ENCODE data around the gene ZGPAT.

The ZGPAT gene

DNA sequence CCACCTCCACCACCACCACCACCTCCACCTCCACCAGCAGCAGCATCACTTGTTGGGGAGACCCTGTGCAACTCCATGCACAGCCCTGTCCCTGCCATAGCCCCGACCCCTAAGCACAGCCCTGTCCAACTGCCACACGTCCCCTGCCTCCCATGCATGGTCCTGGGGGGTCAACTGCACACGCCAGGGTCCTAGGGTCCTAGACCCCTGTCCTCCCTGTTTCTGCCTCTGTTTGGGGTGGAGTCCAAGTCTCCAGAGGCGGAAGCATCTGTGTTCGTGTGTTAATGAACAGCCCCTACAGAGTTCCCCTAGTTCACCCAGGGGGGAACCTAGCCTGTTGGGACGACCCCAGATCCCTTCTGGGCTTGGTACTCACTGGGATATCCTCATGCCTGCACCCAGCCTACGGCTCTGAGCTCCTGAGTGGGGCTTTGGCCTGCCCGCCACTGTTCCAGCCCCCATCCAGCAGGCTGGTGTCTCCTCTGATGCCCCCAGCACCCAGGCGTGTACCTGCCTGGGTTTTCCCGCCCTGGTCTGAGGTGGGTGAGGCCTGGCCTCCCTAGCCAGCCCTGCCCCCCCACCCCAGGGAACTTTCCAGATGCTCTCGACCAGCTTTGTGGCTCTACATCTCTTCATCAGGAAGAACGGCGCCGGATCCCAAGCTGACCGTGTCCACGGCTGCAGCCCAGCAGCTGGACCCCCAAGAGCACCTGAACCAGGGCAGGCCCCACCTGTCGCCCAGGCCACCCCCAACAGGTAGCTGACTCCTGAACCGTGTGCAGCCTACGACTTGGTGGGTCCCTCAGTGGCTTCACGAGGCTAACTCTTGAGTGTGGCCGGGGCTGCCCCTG, 13.9 kb upstream of the ZGPAT start:
- DNase-seq: no peak

DNA sequence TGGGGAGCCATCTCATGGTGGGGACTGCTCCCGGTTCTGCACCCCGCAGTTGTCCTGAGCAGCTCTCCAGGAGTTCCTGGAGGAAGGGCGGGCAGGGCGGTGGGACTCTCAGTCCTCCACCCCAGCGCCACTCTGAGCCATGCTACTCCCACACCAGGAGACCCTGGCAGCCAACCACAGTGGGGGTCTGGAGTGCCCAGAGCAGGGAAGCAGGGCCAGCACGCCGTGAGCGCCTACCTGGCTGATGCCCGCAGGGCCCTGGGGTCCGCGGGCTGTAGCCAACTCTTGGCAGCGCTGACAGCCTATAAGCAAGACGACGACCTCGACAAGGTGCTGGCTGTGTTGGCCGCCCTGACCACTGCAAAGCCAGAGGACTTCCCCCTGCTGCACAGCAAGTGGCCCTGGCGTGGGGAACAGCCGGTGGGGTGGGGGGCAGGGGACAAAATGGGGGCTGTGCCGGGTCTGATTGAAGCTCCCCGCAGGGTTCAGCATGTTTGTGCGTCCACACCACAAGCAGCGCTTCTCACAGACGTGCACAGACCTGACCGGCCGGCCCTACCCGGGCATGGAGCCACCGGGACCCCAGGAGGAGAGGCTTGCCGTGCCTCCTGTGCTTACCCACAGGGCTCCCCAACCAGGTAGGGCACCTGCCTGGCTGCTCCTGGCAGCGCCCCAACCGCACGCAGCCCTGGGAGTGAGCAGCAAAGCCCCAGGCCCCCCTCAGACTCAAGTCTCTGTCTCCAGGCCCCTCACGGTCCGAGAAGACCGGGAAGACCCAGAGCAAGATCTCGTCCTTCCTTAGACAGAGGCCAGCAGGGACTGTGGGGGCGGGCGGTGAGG, 13.0 kb upstream of the ZGPAT start:
- no peak for DNase-seq

DNA sequence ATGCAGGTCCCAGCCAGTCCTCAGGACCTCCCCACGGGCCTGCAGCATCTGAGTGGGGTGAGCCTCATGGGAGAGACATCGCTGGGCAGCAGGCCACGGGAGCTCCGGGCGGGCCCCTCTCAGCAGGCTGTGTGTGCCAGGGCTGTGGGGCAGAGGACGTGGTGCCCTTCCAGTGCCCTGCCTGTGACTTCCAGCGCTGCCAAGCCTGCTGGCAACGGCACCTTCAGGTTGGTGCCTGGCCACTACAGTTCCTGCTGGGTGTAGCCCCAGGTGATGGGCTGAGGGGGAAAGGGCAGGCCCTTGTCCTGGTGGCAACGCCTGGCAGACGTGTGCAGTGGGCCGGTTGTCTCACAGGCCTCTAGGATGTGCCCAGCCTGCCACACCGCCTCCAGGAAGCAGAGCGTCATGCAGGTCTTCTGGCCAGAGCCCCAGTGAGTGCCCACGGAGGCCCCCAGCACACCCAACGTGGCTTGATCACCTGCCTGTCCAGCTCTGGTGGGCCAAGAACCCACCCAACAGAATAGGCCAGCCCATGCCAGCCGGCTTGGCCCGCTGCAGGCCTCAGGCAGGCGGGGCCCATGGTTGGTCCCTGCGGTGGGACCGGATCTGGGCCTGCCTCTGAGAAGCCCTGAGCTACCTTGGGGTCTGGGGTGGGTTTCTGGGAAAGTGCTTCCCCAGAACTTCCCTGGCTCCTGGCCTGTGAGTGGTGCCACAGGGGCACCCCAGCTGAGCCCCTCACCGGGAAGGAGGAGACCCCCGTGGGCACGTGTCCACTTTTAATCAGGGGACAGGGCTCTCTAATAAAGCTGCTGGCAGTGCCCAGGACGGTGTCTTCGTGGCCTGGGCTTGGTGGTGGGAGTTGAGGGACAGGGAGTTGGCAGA, 12.2 kb upstream of the ZGPAT start:
- no peak for DNase-seq

DNA sequence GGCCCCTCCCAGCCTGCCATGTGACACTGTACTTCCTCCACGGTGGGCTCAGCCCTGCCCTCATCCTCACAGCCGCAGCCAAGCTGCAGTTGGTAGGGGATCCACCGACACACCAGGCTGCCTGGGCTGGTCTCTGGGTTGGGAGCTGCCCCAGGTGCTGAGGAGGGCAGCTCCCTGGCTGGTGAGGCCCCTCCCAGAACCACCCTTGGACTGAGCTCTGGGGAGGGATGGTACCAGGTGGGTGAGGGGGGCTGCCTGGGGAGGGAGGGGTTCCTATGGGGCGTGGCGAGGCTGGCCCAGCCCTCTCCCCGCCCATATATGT, 11.6 kb upstream of the ZGPAT start:
- no peak for DNase-seq

DNA sequence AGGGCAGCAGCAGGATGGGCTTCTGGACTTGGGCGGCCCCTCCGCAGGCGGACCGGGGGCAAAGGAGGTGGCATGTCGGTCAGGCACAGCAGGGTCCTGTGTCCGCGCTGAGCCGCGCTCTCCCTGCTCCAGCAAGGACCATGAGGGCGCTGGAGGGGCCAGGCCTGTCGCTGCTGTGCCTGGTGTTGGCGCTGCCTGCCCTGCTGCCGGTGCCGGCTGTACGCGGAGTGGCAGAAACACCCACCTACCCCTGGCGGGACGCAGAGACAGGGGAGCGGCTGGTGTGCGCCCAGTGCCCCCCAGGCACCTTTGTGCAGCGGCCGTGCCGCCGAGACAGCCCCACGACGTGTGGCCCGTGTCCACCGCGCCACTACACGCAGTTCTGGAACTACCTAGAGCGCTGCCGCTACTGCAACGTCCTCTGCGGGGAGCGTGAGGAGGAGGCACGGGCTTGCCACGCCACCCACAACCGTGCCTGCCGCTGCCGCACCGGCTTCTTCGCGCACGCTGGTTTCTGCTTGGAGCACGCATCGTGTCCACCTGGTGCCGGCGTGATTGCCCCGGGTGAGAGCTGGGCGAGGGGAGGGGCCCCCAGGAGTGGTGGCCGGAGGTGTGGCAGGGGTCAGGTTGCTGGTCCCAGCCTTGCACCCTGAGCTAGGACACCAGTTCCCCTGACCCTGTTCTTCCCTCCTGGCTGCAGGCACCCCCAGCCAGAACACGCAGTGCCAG, 11.0 kb upstream of the ZGPAT start, which contains the start of gene TNFRSF6B:
Gene TNFRSF6B (plus strand): TSS at position 25 of the 729 bp plus-strand sequence. CDS start 116 bp downstream, at position 141.
- DNase-seq: no peak

DNA sequence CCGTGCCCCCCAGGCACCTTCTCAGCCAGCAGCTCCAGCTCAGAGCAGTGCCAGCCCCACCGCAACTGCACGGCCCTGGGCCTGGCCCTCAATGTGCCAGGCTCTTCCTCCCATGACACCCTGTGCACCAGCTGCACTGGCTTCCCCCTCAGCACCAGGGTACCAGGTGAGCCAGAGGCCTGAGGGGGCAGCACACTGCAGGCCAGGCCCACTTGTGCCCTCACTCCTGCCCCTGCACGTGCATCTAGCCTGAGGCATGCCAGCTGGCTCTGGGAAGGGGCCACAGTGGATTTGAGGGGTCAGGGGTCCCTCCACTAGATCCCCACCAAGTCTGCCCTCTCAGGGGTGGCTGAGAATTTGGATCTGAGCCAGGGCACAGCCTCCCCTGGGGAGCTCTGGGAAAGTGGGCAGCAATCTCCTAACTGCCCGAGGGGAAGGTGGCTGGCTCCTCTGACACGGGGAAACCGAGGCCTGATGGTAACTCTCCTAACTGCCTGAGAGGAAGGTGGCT, 10.4 kb upstream of the ZGPAT start:
- no peak for DNase-seq

DNA sequence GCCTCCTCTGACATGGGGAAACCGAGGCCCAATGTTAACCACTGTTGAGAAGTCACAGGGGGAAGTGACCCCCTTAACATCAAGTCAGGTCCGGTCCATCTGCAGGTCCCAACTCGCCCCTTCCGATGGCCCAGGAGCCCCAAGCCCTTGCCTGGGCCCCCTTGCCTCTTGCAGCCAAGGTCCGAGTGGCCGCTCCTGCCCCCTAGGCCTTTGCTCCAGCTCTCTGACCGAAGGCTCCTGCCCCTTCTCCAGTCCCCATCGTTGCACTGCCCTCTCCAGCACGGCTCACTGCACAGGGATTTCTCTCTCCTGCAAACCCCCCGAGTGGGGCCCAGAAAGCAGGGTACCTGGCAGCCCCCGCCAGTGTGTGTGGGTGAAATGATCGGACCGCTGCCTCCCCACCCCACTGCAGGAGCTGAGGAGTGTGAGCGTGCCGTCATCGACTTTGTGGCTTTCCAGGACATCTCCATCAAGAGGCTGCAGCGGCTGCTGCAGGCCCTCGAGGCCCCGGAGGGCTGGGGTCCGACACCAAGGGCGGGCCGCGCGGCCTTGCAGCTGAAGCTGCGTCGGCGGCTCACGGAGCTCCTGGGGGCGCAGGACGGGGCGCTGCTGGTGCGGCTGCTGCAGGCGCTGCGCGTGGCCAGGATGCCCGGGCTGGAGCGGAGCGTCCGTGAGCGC, 9.8 kb upstream of the ZGPAT start:
- DNase-seq: no peak

DNA sequence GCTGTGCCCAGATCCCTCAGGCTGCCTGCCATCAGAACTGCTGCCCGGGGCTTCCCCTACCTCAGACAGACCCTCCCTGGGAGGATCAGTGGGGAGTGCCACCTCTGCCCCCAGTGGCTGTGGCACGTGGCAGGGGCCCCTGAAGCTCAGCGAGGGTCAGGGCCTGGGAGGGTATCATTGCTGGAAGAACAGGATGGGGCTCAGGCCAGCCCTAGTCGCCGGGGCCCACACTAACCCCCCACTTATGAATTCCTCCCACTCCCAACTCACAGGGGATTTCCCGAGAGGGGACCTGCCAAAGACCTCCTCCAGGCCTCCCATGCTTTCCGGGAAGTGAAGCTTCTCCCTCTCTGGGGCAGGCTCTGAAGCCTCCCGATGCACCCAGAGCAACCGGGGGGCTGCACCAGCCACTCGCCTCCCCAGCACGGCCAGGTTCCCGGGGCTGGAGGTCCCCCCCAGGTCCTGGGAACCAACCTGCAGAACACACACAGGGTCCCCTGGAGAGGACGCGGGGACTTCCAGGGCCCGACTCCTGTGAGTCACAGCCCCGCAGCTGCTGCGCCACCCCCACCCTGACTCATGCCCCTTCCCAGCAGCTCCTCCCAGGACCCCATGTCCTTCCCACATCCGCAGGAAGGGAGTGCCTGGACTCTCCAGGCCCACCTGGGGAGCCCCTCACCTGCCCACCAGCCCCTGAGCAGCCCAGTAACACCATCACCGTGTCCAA, 8.9 kb upstream of the ZGPAT start:
- DNase-seq: no peak

DNA sequence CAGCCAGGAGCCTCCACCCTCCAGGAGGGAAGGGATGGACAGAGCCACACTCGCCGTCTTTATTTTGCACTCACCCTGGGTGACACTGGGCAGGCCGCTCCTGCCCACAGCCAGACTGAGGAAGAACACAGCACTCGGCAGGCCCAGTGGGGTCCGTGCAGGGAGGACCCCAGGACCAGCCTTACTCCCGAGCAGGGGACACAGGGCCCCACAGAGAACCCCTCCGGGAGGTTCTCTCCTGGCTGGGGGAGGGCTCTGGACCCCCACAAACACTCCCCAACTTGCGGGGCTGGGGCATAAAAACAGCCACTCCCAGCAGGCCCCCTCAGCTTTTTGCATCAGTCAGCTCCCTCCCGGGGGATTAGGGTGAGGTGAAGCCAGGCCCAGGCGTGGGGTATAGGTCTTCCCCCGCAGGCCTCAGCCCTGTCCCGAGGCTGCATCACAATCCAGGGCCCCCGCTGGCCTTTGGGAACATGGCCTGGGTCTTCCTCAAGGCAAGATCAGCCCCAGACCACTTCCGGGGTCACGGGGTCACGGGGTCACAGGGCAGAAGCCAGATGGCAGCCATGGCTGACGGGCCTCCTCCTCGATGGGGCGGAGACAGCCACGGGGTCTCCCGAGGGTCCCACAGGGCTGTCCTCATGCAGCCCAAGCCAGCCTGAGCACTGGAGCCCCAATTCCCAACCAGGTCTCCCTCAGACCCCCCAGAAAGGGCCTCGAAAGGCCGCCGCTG, 8.2 kb upstream of the ZGPAT start:
- DNase-seq: no peak

DNA sequence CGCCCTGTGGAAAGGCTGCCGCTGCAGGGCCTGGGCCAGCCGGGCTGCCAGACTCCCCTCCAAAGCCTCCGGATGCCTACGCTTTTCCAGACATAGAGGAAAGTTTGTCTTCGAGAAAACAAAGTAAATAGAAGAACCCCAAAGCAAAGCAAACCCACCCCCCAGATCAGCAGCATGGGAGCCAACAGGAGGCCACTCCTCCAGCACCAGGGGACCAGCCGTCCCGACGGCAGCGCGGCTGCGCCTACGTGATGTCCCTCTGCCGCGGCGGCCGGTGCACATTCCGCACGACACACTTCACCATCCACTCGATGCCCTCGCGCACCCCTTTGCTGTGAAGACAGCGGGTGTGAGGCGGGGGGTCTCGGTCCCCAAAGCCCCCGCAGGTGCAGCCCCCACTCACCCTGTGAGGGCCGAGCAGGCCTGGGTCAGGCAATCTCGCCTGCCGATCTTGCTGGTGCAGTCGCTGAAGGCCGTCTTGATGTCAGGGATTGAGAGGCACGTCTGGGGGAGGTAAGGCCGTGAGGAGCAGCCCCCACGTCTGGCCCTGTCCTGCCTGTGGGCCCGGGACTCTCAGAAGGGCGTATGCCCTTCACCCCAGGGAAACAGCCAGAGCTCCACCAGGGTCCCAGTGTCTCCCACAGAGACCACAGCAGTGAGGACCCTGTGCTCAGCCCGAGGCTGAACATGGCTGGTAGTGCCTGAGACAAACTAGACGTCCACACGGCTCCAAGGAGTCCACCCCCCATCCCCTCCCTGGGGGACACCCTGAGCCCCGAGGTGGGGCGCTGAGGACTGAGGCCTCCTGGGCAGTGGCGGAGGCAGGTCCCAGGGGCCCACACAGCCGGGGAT, 7.4 kb upstream of the ZGPAT start:
- no peak for DNase-seq

DNA sequence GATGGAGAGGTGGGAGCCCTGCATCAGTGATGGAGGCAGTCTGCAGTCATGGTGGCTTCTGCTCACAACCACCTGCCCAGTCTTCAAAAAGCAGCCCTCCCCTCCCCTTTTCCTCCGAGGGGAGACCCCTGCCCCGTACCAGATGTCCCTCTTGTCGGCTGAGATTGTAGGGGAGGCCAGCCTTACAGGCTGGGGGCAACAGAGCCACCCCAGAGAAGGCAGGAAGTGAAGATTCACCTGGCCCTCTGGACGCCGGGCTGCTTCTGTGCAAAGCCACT, 6.8 kb upstream of the ZGPAT start:
- DNase-seq: no peak

DNA sequence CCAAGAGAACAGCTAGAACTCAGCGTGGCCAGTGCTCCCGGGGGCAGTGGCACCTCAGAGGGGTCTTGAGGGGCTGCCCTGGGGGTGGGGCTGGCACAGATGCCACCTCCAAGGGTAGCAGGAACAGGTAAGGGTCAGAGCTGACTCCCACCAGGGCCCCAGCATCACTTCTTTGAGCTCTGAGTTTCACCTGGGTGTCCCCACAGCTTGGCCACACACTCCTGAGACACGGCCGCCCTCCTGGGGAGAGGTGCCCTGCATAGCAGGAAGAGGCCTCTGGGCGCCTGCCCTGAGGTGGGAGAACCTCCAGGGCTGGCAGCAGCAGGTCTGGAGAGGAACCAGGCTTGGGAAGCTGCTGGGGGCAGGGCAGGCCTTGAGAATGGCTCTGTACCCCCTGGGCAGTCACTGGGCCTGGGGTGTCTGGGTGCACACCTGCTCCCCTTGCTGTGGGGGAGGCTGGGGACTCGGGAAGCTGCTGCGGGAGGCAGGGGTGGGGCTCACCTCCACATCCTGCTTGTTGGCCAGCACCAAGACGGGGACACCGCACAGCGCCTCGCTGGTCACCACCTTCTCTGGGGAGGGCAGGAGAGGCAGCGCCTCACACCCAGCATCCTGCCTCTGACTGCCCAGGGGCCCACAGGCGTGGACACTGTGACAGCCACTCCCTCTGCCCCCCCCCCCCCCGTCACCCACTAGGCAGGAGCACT, 6.4 kb upstream of the ZGPAT start:
- DNase-seq: no peak

DNA sequence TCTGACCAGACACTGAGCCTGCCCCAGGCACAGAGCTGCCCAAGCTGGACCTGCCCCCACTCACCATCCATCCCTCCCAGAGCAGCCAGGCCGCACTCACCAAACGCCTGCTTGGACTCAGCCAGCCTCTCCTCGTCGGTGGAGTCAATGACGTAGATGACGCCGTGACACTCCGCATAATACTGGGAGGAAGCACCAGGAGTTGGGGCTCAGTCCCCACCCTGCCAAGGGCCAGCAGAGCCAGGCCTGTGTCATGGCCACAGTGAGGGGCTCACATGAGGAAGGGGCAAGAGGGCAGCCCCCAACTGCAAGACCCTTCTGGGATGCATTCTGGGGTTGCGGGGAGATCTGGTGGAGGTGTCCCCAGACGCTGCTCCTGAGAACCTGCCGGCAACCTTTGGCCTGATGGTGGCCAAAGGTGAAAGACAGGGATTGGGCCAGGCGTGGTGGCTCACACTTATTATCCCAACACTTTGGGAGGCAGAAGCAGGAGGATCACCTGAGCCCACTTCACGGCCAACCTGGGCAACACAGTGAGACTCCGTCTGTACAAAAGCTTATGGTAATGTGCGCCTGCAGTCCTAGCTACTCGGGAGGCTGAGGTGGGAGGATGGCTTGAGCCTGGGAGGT, 5.7 kb upstream of the ZGPAT start:
- no peak for DNase-seq

DNA sequence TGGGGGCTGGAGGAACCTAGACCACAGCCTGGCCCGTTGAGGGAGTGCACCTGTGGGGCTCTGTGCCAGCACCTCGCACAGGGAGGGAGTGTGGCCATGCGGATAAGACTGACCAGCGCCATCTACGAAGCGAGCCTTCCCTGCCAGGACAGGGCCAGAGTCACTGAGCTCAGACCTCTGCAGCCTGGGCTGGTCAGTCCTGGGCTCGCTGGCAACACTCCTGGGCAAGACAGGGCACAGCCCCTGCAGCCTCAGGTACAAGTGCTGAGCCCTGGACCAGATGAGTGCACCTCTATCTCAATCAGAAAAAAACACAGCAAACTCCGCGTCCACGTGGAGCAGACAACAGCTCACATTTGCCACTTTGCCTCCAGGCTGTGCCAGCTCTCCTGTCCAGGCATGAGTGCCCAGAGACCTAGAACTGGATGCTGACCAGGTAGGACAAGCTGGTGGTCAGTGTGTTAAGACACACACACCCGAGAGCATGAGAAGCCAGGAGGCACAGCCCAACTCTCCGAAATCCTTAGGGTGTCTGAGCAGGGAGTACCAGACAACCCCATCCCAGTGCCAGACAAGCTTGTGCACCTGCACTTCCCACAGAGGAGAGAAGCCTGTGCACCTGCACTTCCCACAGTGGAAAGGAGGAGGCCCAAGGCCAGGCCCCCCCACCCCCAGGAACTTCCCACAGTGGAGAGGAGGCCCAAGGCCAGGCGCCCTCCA, 4.9 kb upstream of the ZGPAT start:
- DNase-seq: no peak

DNA sequence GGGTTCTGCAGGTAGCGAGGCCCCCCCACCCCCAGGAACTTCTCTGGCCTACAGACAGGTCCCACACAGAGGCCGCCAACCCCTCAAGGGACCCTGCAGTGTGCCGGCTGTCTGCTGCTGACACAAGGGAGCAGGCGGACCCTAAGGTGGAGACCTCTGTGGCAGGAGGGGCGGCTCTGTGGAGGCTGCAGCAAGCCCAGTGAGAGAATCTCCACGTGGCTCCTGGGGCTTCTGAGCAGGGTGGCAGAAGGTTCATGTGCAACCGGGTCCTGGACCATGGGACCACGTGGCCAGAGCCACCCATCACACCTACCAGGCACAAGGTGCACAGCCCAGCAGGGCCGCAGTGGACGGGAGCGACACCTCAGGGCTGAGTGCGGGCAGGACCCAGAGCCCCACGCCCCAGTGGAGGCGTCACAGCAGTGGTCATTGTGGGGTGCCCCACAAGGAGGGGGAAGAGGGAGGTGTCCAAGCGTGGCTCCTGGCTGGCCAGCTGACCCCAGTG, 4.3 kb upstream of the ZGPAT start:
- DNase-seq: no peak

DNA sequence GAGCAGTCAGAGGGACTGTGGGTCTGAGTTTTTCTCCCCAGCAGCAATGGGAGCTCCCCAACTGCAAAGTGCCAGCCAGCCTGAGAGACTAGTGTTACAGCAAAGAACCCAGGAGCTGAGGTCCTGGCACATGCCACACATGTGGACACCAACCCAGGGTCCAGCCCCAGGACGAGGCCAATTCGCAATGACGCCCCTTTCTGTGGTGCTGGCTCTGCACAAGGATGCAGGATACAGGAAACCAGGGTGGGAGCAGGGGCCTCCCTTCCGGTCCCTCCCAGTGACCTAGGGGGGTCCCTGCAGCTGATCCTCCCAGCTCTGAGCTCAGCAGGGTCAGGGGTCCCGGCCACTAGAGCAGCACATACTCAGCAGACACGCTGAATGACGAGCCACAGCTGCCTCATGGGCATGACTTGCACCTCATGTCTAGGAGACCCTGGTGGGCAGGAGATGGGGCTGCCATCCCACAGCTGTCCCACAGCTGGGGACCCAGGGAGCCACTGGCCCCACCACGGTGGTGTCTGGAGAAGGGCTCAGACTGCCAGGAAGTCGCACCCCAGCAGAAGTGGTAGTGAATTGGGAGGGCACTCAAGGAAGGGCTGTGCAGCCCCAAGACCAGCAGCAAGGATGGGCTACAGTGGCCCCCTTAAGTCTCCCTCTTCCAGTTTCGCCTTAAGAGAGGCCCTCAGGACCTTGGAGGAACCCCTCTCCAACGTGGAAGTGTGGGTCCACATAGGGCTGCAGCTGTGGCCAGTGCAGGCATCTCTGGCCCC, 3.7 kb upstream of the ZGPAT start:
- DNase-seq: no peak

DNA sequence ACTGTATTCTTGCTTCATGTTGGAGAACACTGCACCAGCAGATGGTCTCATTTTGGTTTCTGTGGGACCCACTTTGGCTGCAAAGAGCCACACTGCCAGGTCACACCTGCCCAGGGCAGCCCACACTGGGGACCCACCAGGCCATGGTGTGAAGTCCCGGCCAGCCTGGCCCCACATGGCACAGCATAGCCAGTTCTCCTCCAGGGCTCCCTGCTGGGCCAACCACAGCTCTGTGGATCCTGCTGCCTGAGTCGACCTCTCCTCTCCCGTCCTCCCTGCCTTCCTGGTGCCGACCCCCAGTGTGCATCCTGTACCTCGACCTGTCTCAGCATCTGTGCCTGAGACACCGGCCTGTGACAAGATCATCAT, 3.1 kb upstream of the ZGPAT start:
- no peak for DNase-seq
